ENCODE measurements around the gene NRDE2.

GRCh38 chr14:90288651-90289355 is 42.9 kb downstream of the NRDE2 start:
- TF ChIP-seq CTCF (IDR thresholded peaks at IDR 0.05) = no peak
- TF ChIP-seq FOXP1 (CRISPR knock-in tag; IDR thresholded peaks at IDR 0.05; ENCODE audit: borderline replicate concordance) = no peak
- TF ChIP-seq ZNF512 (CRISPR knock-in tag; IDR thresholded peaks at IDR 0.05; ENCODE audit: borderline replicate concordance) = no peak
